HG02981 (cell line): Measurements from ENCODE around the gene SPOCK1.

Experiments used
- ATAC-seq: cut with Tn5 transposase; IDR thresholded peaks from one replicate; pipeline ENCODE4 v1.9.1; 2021; ENCODE audit warnings: mild to moderate bottlenecking, moderate library complexity; ENCODE audit not compliant: unreplicated experiment

The SPOCK1 gene

GRCh38 chr5:137367951-137368350 is 131.2 kb downstream of the SPOCK1 start:
- no peak for ATAC-seq

GRCh38 chr5:137366526-137366925 is 132.6 kb downstream of the SPOCK1 start:
- ATAC-seq: no peak

- ATAC-seq: no peak
Observed at GRCh38 chr5:137365126-137365865, 133.8 kb downstream of the SPOCK1 start.

- ATAC-seq: no peak
Observed at GRCh38 chr5:137361280-137361679, 137.8 kb downstream of the SPOCK1 start.

GRCh38 chr5:137360607-137361006 is 138.5 kb downstream of the SPOCK1 start:
- no peak for ATAC-seq

- no peak for ATAC-seq
Observed at GRCh38 chr5:137359941-137360340, 139.2 kb downstream of the SPOCK1 start.

GRCh38 chr5:137357436-137357835 is 141.7 kb downstream of the SPOCK1 start:
- no peak for ATAC-seq

GRCh38 chr5:137356127-137356526 is 143.0 kb downstream of the SPOCK1 start:
- no peak for ATAC-seq

- ATAC-seq: no peak
Observed at GRCh38 chr5:137355708-137356107, 143.4 kb downstream of the SPOCK1 start.

GRCh38 chr5:137352095-137352494 is 147.0 kb downstream of the SPOCK1 start:
- ATAC-seq: no peak

- ATAC-seq: no peak
Observed at GRCh38 chr5:137350791-137351190, 148.3 kb downstream of the SPOCK1 start.

GRCh38 chr5:137348759-137349158 is 150.4 kb downstream of the SPOCK1 start:
- no peak for ATAC-seq

- ATAC-seq: no peak
Observed at GRCh38 chr5:137347865-137348264, 151.3 kb downstream of the SPOCK1 start.

GRCh38 chr5:137346281-137346680 is 152.8 kb downstream of the SPOCK1 start:
- ATAC-seq: no peak

GRCh38 chr5:137345396-137345795 is 153.7 kb downstream of the SPOCK1 start:
- ATAC-seq: no peak

- ATAC-seq: no peak
Observed at GRCh38 chr5:137344723-137345322, 154.3 kb downstream of the SPOCK1 start.

- ATAC-seq: no peak
Observed at GRCh38 chr5:137344021-137344420, 155.1 kb downstream of the SPOCK1 start.

- ATAC-seq: no peak
Observed at GRCh38 chr5:137342764-137343163, 156.4 kb downstream of the SPOCK1 start.

- no peak for ATAC-seq
Observed at GRCh38 chr5:137341831-137342230, 157.3 kb downstream of the SPOCK1 start.

- no peak for ATAC-seq
Observed at GRCh38 chr5:137340881-137341280, 158.2 kb downstream of the SPOCK1 start.

- no peak for ATAC-seq
Observed at GRCh38 chr5:137336565-137337120, 162.5 kb downstream of the SPOCK1 start.

- ATAC-seq: no peak
Observed at GRCh38 chr5:137336161-137336560, 163.0 kb downstream of the SPOCK1 start.
